HG02884 (cell line): ENCODE measurements around the gene CRACR2A.

Experiments used
- ATAC-seq: cut with Tn5 transposase; IDR thresholded peaks from one replicate; pipeline ENCODE4 v1.9.1; 2021; ENCODE audit warnings: mild to moderate bottlenecking, moderate library complexity; ENCODE audit not compliant: unreplicated experiment

CRACR2A gene

GRCh38 chr12:3656946-3657622 is 95.8 kb downstream of the CRACR2A start:
- no peak for ATAC-seq

GRCh38 chr12:3655328-3655900 is 97.5 kb downstream of the CRACR2A start:
- ATAC-seq, result no peak

GRCh38 chr12:3651585-3652424 is 101.1 kb downstream of the CRACR2A start:
- ATAC-seq, result no peak

- no peak for ATAC-seq
Observed at GRCh38 chr12:3647504-3647903, 105.4 kb downstream of the CRACR2A start.

GRCh38 chr12:3646561-3647241 is 106.2 kb downstream of the CRACR2A start:
- no peak for ATAC-seq

- ATAC-seq, result no peak
Observed at GRCh38 chr12:3645091-3645490, 107.8 kb downstream of the CRACR2A start.

GRCh38 chr12:3644104-3644503 is 108.8 kb downstream of the CRACR2A start:
- no peak for ATAC-seq

- no peak for ATAC-seq
Observed at GRCh38 chr12:3641428-3642018, 111.4 kb downstream of the CRACR2A start.

- no peak for ATAC-seq
Observed at GRCh38 chr12:3636328-3636727, 116.6 kb downstream of the CRACR2A start.

- ATAC-seq, result no peak
Observed at GRCh38 chr12:3634348-3634747, 118.6 kb downstream of the CRACR2A start.

GRCh38 chr12:3633396-3633795 is 119.5 kb downstream of the CRACR2A start:
- no peak for ATAC-seq

GRCh38 chr12:3632754-3633153 is 120.2 kb downstream of the CRACR2A start:
- ATAC-seq, result no peak

- no peak for ATAC-seq
Observed at GRCh38 chr12:3632256-3632655, 120.7 kb downstream of the CRACR2A start.

- ATAC-seq, result no peak
Observed at GRCh38 chr12:3631759-3632158, 121.2 kb downstream of the CRACR2A start.

GRCh38 chr12:3631272-3631637 is 121.7 kb downstream of the CRACR2A start:
- no peak for ATAC-seq

- ATAC-seq, result no peak
Observed at GRCh38 chr12:3630621-3631271, 122.2 kb downstream of the CRACR2A start.

- no peak for ATAC-seq
Observed at GRCh38 chr12:3630111-3630510, 122.8 kb downstream of the CRACR2A start.

GRCh38 chr12:3629057-3629830 is 123.7 kb downstream of the CRACR2A start:
- ATAC-seq, result no peak

- no peak for ATAC-seq
Observed at GRCh38 chr12:3628629-3629028, 124.3 kb downstream of the CRACR2A start.

- ATAC-seq, result no peak
Observed at GRCh38 chr12:3627336-3627735, 125.6 kb downstream of the CRACR2A start.
